Renal pelvis (tissue), 4 donors: ENCODE measurements around the gene TCF4. TPM values are rescaled to one million over a fixed set of nuclear protein-coding genes. Genes with fewer than 3 reads are reported as not detected.
A peak's percentile ranks its signal among the peaks of the same experiment; 100 is the strongest.

Source experiments
- DNase-seq: peaks from one replicate; pipeline ENCODE4 v3.0.0-alpha.2; 2013
- polyA plus RNA-seq, 3 donors: library from polyadenylated mRNA; unstranded; fragments of 120-200 nt; gene quantifications; one replicate each; pipeline ENCODE4 v1.2.1, GENCODE V29; 2013; ENCODE audit not compliant: insufficient read length in 3 of 3

Gene TCF4
- polyA plus RNA-seq, 3 donors, result 65.7 to 69.9 (median 67.2) TPM

DNA sequence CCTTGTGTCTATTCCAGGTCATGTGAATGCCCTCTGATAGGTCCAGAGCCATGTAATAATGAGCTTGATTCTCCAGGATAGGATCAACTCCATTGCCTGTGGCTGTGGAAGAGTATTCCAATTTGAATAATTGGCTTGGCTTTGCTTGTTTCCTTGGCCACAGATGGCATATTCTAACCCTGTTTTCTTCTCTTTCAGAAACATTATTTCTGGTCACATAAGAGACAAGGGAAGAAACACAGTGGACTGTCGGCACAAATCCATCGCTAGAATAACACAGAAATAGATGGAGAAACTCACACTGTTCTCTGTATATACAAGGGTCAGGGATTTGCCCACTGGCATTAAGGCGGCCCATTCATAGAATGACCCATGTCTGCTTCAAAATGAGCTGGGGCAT, 350.3 kb downstream of the TCF4 start:
- DNase-seq, result no peak

DNA sequence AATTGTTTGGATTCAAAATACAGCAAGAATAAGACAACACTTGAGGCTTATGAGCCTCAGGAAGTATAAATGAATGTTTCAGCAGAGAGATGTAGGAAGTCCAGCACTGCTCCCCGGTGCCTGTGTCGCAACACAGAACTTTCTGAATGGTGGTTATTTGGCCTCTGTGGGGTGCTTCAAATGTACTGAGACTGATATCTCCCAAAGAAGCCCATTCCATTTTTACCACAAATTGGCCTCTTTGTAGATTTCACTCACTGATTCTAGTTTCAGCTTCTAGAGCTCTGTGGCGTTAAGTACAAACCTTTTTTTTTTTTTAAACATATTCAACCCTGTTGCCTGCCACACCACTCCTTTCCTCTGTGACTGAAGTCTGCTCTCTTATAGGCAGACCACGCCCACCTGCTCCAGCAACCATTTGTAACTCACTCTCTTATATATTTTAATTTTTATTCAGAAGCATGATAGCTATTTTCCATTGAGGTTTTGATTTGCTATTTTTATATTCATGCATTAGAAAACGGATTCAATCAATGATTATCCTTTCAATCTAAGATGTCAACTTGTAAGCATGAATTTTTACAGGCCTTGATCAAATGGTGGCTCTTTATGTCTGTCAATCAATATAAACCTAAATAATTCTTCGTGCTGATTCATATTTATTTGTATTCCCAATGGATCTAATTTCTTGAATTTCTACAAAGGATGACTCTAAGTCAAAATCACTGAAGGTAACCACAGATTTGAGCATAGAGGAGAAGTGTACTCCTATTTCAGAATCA, 351.7 kb downstream of the TCF4 start:
- no peak for DNase-seq

DNA sequence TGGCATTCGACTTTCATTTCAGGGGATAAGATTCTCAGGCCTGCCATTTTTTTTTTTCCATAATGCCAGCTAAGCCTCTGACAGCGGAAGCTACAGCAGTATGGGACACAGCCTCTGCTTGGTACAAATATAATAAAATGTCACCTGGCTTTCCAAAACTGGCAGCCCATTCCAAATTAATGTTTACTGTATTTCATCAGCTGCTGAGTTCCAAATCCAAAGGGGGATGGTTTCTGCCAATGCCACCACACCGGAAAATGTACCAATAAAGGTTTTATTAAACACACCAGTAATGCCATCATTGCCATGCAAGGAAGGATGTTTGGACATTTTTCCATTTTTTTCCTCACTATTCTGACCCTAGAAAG, 352.9 kb downstream of the TCF4 start:
- DNase-seq, result no peak

DNA sequence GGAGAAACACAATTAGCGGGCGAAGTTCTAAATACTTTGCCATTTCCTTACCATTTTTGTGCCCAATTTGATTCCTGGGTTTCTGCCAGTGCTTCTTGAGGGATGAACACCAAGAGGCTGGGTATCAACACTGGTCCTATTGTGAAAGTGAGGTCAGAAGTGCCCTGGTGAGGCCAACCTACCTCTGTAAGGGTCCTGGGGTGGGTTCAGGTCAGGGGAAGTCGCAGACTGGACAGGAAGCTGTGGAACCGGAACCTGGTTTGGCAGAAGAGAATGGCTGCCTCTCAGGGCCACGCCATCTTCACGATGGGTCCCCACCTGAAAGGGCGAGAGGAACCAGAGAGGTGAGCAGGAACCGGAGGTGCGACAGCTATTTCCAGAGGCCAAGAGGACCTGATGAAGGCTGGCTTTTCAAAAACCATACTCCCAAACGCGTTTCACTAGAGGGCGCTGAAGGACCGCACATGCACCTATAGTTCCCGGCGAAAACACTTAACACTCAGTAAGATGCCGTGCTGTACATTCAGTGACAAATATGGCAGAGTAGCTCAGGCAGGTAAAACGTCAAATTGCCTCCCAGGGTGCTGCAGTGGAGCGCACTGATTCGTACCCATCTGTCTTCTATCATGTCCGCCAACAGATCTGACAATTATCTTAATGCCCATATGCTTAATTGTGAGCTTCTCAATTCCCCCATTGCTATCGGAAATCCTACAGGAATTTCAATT, 353.5 kb downstream of the TCF4 start:
- DNase-seq, result peak; percentile 85

GRCh38 chr18:55233857-55234256, 354.1 kb downstream of the TCF4 start:
- no peak for DNase-seq

DNA sequence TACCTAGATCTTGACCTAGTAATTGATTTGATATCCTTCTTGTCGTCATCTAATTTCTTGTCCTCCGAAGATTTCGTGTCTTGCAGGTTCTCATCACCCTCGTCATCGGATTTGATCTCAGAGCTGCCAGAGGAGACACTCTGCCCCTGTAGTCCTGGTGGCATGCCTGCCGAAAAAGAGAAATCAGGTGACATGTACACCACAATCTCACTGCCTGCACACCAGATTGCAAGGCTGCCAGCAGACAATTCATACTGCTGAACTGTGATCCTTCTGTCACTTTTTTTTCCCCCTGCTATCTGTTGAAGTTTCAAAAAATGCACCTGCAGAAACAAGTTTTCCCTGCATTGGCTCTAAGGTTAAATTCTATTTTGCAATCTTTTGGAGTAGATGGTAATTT, 355.5 kb downstream of the TCF4 start:
- no peak for DNase-seq

- no peak for DNase-seq
Observed at GRCh38 chr18:55229682-55230081, 358.3 kb downstream of the TCF4 start.

DNA sequence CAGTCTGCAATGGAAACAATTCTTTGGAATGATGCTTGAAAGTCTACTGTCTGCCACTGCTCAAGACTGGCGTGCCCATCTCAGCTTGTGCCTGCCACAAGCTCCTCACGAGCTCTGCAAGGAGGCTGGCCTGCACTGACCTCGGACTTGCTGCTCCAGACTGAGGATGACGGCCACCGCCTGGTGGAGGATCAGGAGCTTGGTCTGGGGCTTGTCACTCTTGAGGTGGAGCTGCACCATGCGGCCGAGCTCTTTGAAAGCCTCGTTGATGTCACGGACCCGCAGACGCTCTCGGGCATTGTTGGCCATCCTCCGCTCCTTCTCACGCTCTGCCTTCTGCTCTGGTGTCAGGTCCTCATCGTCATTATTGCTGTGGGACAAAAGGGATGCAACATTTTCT, 359.3 kb downstream of the TCF4 start:
- no peak for DNase-seq

- DNase-seq, result no peak
Observed at GRCh38 chr18:55228191-55228590, 359.8 kb downstream of the TCF4 start.

DNA sequence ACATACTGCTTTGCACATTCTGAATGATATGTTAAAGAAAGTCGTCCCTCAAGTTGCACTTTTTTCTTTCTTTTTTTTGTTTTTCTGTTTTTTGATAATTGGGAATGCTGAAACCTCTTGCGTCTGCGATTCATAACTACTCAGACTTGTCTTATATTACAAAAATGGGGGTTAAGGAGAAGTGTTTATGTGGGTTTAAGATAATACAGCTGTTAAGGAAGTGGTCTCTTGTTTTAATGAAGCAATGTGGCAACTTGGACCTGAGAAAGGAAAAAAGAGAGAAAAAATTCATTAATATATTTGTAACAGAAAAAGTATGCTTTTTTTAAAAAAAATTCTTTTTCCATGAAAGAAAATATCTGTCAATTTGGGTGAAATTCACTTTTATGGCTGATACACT, 360.2 kb downstream of the TCF4 start:
- DNase-seq, result no peak

GRCh38 chr18:55226044-55226443, 361.9 kb downstream of the TCF4 start:
- no peak for DNase-seq

DNA sequence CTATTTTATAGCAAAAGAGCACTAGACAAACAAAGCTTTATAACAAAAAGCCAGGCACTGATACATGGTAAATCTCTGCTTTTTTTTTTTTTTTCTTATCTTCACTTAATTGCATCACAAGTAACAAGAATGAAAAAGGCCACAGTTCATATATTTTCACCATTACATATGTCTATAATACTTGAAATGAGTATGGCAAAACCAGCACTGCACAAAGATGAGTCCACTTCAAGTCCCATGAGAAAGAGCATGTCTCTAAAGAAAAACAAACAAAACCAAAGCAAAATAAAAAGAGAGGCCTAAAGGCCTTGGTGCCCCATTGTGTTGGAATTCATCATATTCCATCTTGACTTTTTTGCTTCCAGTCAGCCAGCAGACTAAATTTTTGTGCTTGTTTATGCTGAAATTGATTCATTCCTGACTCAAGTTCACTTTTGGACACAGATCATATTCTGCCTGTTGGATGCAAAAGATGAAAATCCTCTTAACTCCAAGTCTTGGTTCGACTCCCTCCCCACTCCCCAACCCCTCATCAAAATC, 363.8 kb downstream of the TCF4 start:
- DNase-seq, result no peak

DNA sequence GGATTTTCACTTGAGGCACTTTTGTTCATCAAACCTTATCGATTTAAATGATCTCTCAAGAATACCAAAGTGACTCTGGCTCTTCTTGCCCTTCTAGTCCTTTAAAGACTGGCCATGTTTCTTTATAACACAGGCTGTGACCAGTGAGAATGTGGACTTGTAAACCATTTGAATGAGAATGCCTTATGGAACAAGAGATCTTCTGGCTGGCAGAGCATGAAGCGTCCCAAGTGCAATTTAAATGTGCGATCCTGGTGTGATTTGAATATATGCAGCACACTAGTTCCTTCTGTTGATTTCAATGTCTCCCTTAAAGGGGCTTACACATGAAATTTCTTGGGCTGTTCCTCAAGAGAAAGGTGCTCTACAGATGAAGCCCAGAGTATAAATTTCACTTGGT, 366.4 kb downstream of the TCF4 start:
- DNase-seq, result no peak

GRCh38 chr18:55220523-55220922, 367.5 kb downstream of the TCF4 start:
- no peak for DNase-seq

DNA sequence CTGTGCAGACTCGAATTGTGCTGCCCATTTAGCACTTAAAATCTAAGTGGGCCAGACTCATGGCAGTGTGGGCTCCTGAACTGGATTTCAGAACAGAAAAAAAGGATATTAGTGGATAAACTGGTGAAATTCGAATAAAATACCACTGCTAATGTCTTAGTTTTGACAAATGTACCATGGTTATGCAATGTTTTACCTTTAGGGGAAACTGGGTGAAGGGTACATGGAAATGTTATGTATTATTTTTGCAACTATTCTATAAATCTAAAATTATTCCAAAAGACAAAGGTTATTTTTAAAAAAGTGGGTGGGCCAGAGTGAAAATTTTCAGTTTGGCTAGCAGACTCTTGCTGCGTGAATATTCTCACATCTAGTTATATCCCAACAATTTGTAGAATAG, 368.2 kb downstream of the TCF4 start:
- DNase-seq, result no peak

- no peak for DNase-seq
Observed at GRCh38 chr18:55219059-55219458, 368.9 kb downstream of the TCF4 start.

GRCh38 chr18:55214969-55215368, 373.0 kb downstream of the TCF4 start:
- no peak for DNase-seq

GRCh38 chr18:55214534-55214933, 373.5 kb downstream of the TCF4 start:
- DNase-seq, result no peak

DNA sequence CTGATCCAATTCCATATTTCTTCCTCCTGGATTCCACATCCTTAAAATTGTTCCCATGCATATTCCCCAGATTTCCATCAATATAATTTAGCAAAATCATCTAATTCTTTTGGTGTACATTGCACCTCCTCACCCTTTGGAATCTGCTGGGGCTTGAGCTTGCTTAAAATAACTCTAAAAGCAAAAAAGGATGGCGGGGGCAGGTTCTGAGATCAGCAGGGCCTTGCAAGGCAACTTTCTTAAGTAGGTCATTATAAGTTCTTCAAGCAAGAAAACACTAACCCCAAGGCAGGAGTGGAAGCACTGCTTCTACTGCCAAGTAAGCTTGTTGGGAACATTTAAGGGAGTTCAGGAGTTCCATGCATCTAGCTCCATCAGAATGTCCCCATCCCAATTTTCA, 374.4 kb downstream of the TCF4 start:
- DNase-seq, result no peak

- no peak for DNase-seq
Observed at GRCh38 chr18:55206927-55207326, 381.1 kb downstream of the TCF4 start.

GRCh38 chr18:55202232-55202917, 385.6 kb downstream of the TCF4 start:
- no peak for DNase-seq

DNA sequence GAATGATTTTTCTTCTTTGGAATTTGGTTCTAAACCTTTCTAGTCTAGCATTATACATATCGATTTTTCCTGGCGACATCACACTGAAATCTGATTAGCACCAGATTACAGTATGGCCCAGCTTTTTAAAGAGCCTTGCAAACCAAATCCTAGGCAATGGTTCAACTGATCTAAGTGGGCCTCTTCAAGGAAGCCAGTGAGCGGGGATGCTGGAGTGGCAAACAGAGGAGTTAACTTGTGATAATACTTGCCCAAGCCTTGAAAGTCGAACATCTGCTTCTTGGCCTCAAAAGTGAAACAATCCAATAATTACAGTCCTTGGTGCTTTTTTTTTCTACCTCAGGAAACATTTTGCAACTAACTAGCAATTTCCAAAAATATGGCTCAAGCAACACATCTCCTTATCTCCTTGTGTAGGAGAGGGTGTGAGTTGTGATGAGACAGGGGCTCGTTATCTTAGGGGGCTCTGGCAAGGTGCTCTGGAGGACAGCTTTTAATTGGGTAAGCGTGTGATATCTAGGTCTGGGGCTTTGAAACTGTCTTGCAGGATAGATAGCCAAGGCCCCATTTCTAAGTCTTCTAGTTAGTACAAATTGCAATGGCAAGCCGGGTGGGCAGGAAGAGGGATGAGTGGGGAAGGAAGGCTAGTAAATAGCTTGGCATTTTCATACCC, 388.6 kb downstream of the TCF4 start:
- DNase-seq, result no peak
